H1 (cell line): Measurements from ENCODE around the gene TBC1D16. TPM values are rescaled to one million over a fixed set of nuclear protein-coding genes. Genes with fewer than 3 reads are reported as not detected.

Experiments used
- CTCF ChIA-PET: fragments of 300-600 bp; sonication (Branson Sonifier 250); formaldehyde crosslinking; loops from one replicate; lab custom pipeline; 2021; ENCODE audit not compliant: partially characterized antibody; lab: Charles Lee
- POLR2A ChIA-PET: fragments of 300-600 bp; sonication (Branson Sonifier 250); formaldehyde crosslinking; loops from one replicate; lab custom pipeline; 2021; ENCODE audit warnings: inconsistent platforms; ENCODE audit not compliant: partially characterized antibody; lab: Charles Lee
- DNase-seq, 2 experiments: peaks; one replicate each; pipeline versions ENCODE4 v3.0.0 to v3.0.0-alpha.2; 2010 to 2022; ENCODE audit warnings: low spot score in 2 of 2, low read depth in 1 of 2, mixed read lengths in 1 of 2
- FAIRE-seq: peaks from 2 replicates; lab custom pipeline; 2011; peaks lifted over from hg19 to GRCh38; lab: Jason Lieb, UNC
- H2AFZ ChIP-seq: 2 replicates; pipeline ENCODE4 v1.8.1; 2012; ENCODE audit warnings: low read length, inconsistent platforms
- H2AK5ac ChIP-seq: 2 replicates; pipeline ENCODE4 v1.6.1; 2013; ENCODE audit warnings: low read depth, low read length
- H2BK120ac ChIP-seq: replicated peaks from 2 replicates; pipeline ENCODE3; 2013; ENCODE audit warnings: low read depth, low read length, inconsistent platforms
- H2BK12ac ChIP-seq: 2 replicates; pipeline ENCODE4 v1.6.1; 2013; ENCODE audit warnings: low read depth, low read length
- H2BK15ac ChIP-seq: 2 replicates; pipeline ENCODE4 v1.6.1; 2013; ENCODE audit warnings: low read length
- H2BK20ac ChIP-seq: 2 replicates; pipeline ENCODE4 v1.6.1; 2013; ENCODE audit warnings: low read length
- H2BK5ac ChIP-seq: 2 replicates; pipeline ENCODE4 v1.6.1; 2013; ENCODE audit warnings: low read depth, low read length
- H3K14ac ChIP-seq: 2 replicates; pipeline ENCODE4 v1.6.1; 2013; ENCODE audit warnings: inconsistent platforms; ENCODE audit not compliant: insufficient read length
- H3K18ac ChIP-seq: 2 replicates; pipeline ENCODE4 v1.6.1; 2013; ENCODE audit warnings: low read length; ENCODE audit errors: extremely low read depth
- H3K23ac ChIP-seq: 2 replicates; pipeline ENCODE4 v1.6.1; 2013; ENCODE audit warnings: inconsistent platforms; ENCODE audit not compliant: insufficient read length
- H3K23me2 ChIP-seq: 2 replicates; pipeline ENCODE4 v1.6.1; 2013; ENCODE audit warnings: low read depth, low read length
- H3K27ac ChIP-seq: 2 replicates; pipeline ENCODE4 v1.6.1; 2011; ENCODE audit warnings: low read depth, low read length, inconsistent platforms
- H3K27me3 ChIP-seq, 4 experiments: replicated peaks in 1 of 4; 1 replicate in 1 of 4; 2 replicates in 3 of 4; pipeline versions ENCODE4 v1.6.1 to v1.8.1; 2011 to 2013; ENCODE audit warnings: low read length in 3 of 4, mild to moderate bottlenecking in 3 of 4, inconsistent platforms in 2 of 4, mixed read lengths in 2 of 4, moderate library complexity in 1 of 4; ENCODE audit not compliant: control insufficient read depth in 3 of 4, insufficient read depth in 3 of 4; ENCODE audit errors: extremely low read depth in 1 of 4
- H3K36me3 ChIP-seq, 4 experiments: 2 replicates each; pipeline versions ENCODE4 v1.6.1 to v1.8.1; 2011 to 2013; ENCODE audit warnings: mild to moderate bottlenecking in 4 of 4, low read length in 3 of 4, moderate library complexity in 2 of 4, control low read depth in 1 of 4, inconsistent platforms in 1 of 4; ENCODE audit not compliant: insufficient read depth in 4 of 4, control insufficient read depth in 2 of 4
- H3K4ac ChIP-seq: replicated peaks from 2 replicates; pipeline ENCODE3; 2013; ENCODE audit warnings: low read length, low read depth, mixed read lengths, inconsistent platforms; ENCODE audit not compliant: insufficient read length
- H3K4me1 ChIP-seq, 4 experiments: replicated peaks in 1 of 4; 1 replicate in 1 of 4; 2 replicates in 3 of 4; pipeline versions ENCODE4 v1.6.1 to v1.8.1; 2011 to 2013; ENCODE audit warnings: low read length in 3 of 4, inconsistent platforms in 2 of 4, mixed read lengths in 1 of 4; ENCODE audit not compliant: insufficient read depth in 4 of 4, control insufficient read depth in 3 of 4
- H3K4me2 ChIP-seq, 2 experiments: 2 replicates each; pipeline versions ENCODE4 v1.6.1 to v1.8.1; 2011 to 2013; ENCODE audit warnings: low read depth in 2 of 2, low read length in 2 of 2, control low read depth in 1 of 2, inconsistent platforms in 1 of 2, mild to moderate bottlenecking in 1 of 2; ENCODE audit not compliant: insufficient read depth in 1 of 2
- H3K4me3 ChIP-seq, 4 experiments: fragments of 200-600, 300-600 bp in 1 of 4; sonication (generic), shearing (Covaris generic), sonication (Bioruptor Twin) in 1 of 4; 2 replicates each; pipeline versions ENCODE4 v1.5.1 to v1.8.1; 2011 to 2016; ENCODE audit warnings: low read length in 4 of 4, low read depth in 3 of 4, control low read depth in 2 of 4, inconsistent platforms in 2 of 4, mild to moderate bottlenecking in 2 of 4, mixed read lengths in 1 of 4, moderate library complexity in 1 of 4; ENCODE audit not compliant: insufficient read depth in 2 of 4; ENCODE audit errors: extremely low read depth in 1 of 4
- H3K56ac ChIP-seq: replicated peaks from 2 replicates; pipeline ENCODE3; 2013; ENCODE audit warnings: low read depth, mild to moderate bottlenecking, mixed read lengths, low read length, inconsistent platforms; ENCODE audit not compliant: insufficient read length
- H3K79me1 ChIP-seq: 2 replicates; pipeline ENCODE4 v1.6.1; 2013; ENCODE audit warnings: low read depth, low read length, control low read depth
- H3K79me2 ChIP-seq, 2 experiments: 2 replicates each; pipeline versions ENCODE4 v1.6.1 to v1.8.1; 2012 to 2013; ENCODE audit warnings: low read length in 2 of 2, mild to moderate bottlenecking in 2 of 2, inconsistent platforms in 1 of 2; ENCODE audit not compliant: insufficient read depth in 2 of 2, control insufficient read depth in 1 of 2
- H3K9ac ChIP-seq, 4 experiments: replicated peaks in 1 of 4; 1 replicate in 1 of 4; 2 replicates in 3 of 4; pipeline versions ENCODE4 v1.6.1 to v1.8.1; 2011 to 2013; ENCODE audit warnings: low read depth in 3 of 4, low read length in 3 of 4, control low read depth in 2 of 4, mild to moderate bottlenecking in 2 of 4, moderate library complexity in 2 of 4, inconsistent platforms in 1 of 4; ENCODE audit errors: extremely low read depth in 1 of 4
- H3K9me3 ChIP-seq, 2 experiments: 2 replicates each; pipeline versions ENCODE4 v1.6.1 to v1.8.1; 2012 to 2013; ENCODE audit warnings: mild to moderate bottlenecking in 2 of 2, moderate library complexity in 2 of 2, control low read depth in 1 of 2, inconsistent platforms in 1 of 2, low read depth in 1 of 2, low read length in 1 of 2, mixed read lengths in 1 of 2; ENCODE audit not compliant: insufficient read depth in 2 of 2
- H4K20me1 ChIP-seq, 2 experiments: replicated peaks in 1 of 2; 2 replicates each; pipeline versions ENCODE3 to v1.8.1; 2011 to 2013; ENCODE audit warnings: inconsistent platforms in 2 of 2, low read length in 2 of 2, mild to moderate bottlenecking in 1 of 2; ENCODE audit not compliant: insufficient read depth in 2 of 2, control insufficient read depth in 1 of 2
- H4K5ac ChIP-seq: 2 replicates; pipeline ENCODE4 v1.6.1; 2013; ENCODE audit warnings: low read length, low read depth, mixed read lengths, inconsistent platforms; ENCODE audit not compliant: insufficient read length
- H4K8ac ChIP-seq: 2 replicates; pipeline ENCODE4 v1.8.0; 2013; ENCODE audit warnings: mild to moderate bottlenecking, moderate library complexity, low read length, inconsistent platforms; ENCODE audit not compliant: insufficient read depth; ENCODE audit errors: extremely low read depth
- H4K91ac ChIP-seq: replicated peaks from 2 replicates; pipeline ENCODE3; 2013; ENCODE audit warnings: low read length, mixed read lengths, inconsistent platforms; ENCODE audit not compliant: insufficient read length
- CEBPB ChIP-seq: IDR thresholded peaks from 2 replicates; pipeline ENCODE4 v1.6.1; 2012; ENCODE audit warnings: low read depth, low read length
- RAD21 ChIP-seq, 2 experiments: IDR thresholded peaks in 1 of 2; conservative IDR thresholded peaks in 1 of 2; 2 replicates each; pipeline ENCODE4 v1.6.1; 2011; ENCODE audit warnings: low read depth in 2 of 2, low read length in 2 of 2, improper control_type of control experiment in 1 of 2, inconsistent platforms in 1 of 2, mild to moderate bottlenecking in 1 of 2, moderate library complexity in 1 of 2
- SP2 ChIP-seq: IDR thresholded peaks from 2 replicates; pipeline ENCODE4 v1.6.1; 2012; ENCODE audit warnings: mild to moderate bottlenecking, low read length, inconsistent platforms
- TEAD4 ChIP-seq: IDR thresholded peaks from 2 replicates; pipeline ENCODE4 v1.6.1; 2012; ENCODE audit warnings: low read depth, low read length, inconsistent platforms, mixed read lengths
- WGBS, 2 experiments: shearing (Covaris generic) in 1 of 2; methylation state at CpG; one replicate each; pipeline versions ENCODE4 v1.1.6 to v1.1.7; 2013 to 2015; ENCODE audit warnings: low lambda C conversion rate in 2 of 2, mixed read lengths in 2 of 2, inconsistent platforms in 1 of 2, low coverage in 1 of 2, missing lambda C conversion rate in 1 of 2; ENCODE audit not compliant: insufficient replicate concordance in 2 of 2, insufficient coverage in 1 of 2, insufficient read length in 1 of 2; ENCODE audit errors: extremely low coverage in 1 of 2, missing lambda C conversion rate in 1 of 2; 5-methylcytosine and 5-hydroxymethylcytosine counted together
- polyA plus RNA-seq, 7 experiments: library from polyadenylated mRNA; depleted of rRNA in 3 of 7; stranded (reverse) in 5 of 7; unstranded in 2 of 7; fragments of >200 nt in 5 of 7; fragments of 200-250 nt in 2 of 7; gene quantifications; 1 replicate in 5 of 7; 2 replicates in 1 of 7; 4 replicates in 1 of 7; pipeline versions ENCODE4 v1.2.1 to v1.2.3, GENCODE V29; 2011 to 2013; ENCODE audit warnings: missing spikeins in 2 of 7, mixed read lengths in 2 of 7
- total RNA-seq: library from RNA; stranded (reverse); fragmentation: NEBNext Ultra II Directional; extraction: Animal tissue kit (Norgen Biotek cat#: 25700); gene quantifications from 2 replicates; pipeline ENCODE4 v1.2.1, GENCODE V29; 2021

Gene TBC1D16
- total and polyA plus RNA-seq, 2 of the 8 experiments (the other 6 are each of a cell fraction or from before 2014, with no cell fraction given) = 21.1 to 109 TPM

DNA sequence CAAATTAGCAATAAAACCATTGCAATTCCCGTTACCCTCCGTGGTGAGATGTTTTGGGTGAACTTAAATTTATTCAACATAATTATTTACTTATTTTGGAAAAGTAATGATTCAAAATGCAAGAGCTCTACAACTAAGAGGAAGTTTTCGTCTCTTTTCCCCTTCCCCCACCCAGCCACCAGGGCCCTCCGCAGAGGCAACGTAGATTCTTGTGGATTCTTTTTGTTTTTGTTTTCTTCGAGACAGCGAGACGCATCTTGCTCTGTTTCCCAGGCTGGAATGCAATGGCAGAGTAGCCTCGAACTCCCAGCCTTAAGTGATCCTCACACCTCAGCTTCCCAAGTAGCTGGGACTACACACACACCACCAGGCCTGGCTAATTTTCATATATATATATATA, 19.9 kb upstream of the TBC1D16 start:
- no peaks in the 10 kb centered on the region for H3K4me1 ChIP-seq
- 67% methylated on average over 9 of the region's 9 CpGs; no CpG with 5 or more reads in 1 of the 2 experiments for WGBS, 2 experiments
- H4K8ac ChIP-seq = no peak overlapping the region
- no peak overlapping the region for H2BK20ac ChIP-seq
- no peaks in the 10 kb centered on the region for H3K36me3 ChIP-seq
- FAIRE-seq (peak; percentile 19), DNase-seq (no peak)
- no peak overlapping the region for H3K56ac ChIP-seq
- H3K23ac ChIP-seq = no peak overlapping the region
- no peak overlapping the region; the same call in 1 of the 2 replicates for H3K18ac ChIP-seq
- H2AFZ ChIP-seq = no peak overlapping the region
- no peaks in the 10 kb centered on the region for H4K20me1 ChIP-seq
- H3K27me3 ChIP-seq = no peaks in the 10 kb centered on the region
- H3K4me2 ChIP-seq = no peak overlapping the region
- no peak overlapping the region for H3K27ac ChIP-seq
- no peaks in the 10 kb centered on the region for H3K9me3 ChIP-seq
- no peak overlapping the region for H3K14ac ChIP-seq
- CTCF ChIA-PET = interaction anchor here (1.5 to 1.7 kb wide), 2 partner anchors 26 to 30 kb away, joined by 3 to 9 read pairs; no protein-coding TSS in a partner anchor
- H3K23me2 ChIP-seq = no peaks in the 10 kb centered on the region
- no peaks in the 10 kb centered on the region for H3K79me1 ChIP-seq
- POLR2A ChIA-PET = interaction anchor here (1.0 kb wide), 1 partner anchor 11 kb away, joined by 3 read pairs; no protein-coding TSS in a partner anchor
- H2BK12ac ChIP-seq = no peak overlapping the region
- TF ChIP-seq TEAD4 (peak; percentile 36; the same call in 1 of the 2 replicates), CEBPB (no peak), SP2 (no peak), RAD21 (IDR thresholded peaks at IDR 0.05 in 1 of 2, conservative IDR thresholded peaks at IDR 0.05 in 1 of 2; ENCODE audit: low read depth in 2 of 2, low read length in 2 of 2) (0 out of 4 replicates have a peak, but pooled peaks of 1 of the 2 experiments have one; percentile 2)
- H3K79me2 ChIP-seq = no peaks in the 10 kb centered on the region
- no peak overlapping the region for H4K5ac ChIP-seq
- H2BK5ac ChIP-seq = no peak overlapping the region
- no peak overlapping the region for H2AK5ac ChIP-seq
- no peak overlapping the region for H3K4ac ChIP-seq
- no peak overlapping the region for H2BK15ac ChIP-seq
- H3K9ac ChIP-seq = no peak overlapping the region
- H4K91ac ChIP-seq = no peak overlapping the region
- H3K4me3 ChIP-seq = no peak overlapping the region
- H2BK120ac ChIP-seq = no peak overlapping the region
